Sigmoid colon (tissue), 7 donors: Measurements from ENCODE around the gene PHLDB1. TPM values are rescaled to one million over a fixed set of nuclear protein-coding genes. Genes with fewer than 3 reads are reported as not detected.

Source experiments
- DNase-seq: peaks from one replicate; pipeline ENCODE4 v3.0.0-alpha.2; 2019
- H3K27ac ChIP-seq, 4 donors: fragments of 200-600 bp; sonication (generic); one replicate each; pipeline ENCODE4 v1.5.1; 2016 to 2019; ENCODE audit warnings: mild to moderate bottlenecking in 1 of 4
- H3K27me3 ChIP-seq, 3 donors: fragments of 200-600 bp; sonication (generic); one replicate each; pipeline ENCODE4 v1.5.1; 2019; ENCODE audit warnings: mild to moderate bottlenecking in 1 of 3
- H3K36me3 ChIP-seq, 4 donors: fragments of 200-600 bp; sonication (generic); one replicate each; pipeline ENCODE4 v1.5.1; 2016 to 2019
- H3K4me1 ChIP-seq, 4 donors: fragments of 200-600 bp; sonication (generic); one replicate each; pipeline ENCODE4 v1.5.1; 2017 to 2019
- H3K4me3 ChIP-seq, 4 donors: fragments of 200-600 bp; sonication (generic); one replicate each; pipeline ENCODE4 v1.5.1; 2017 to 2019; ENCODE audit warnings: mild to moderate bottlenecking in 2 of 4, moderate library complexity in 1 of 4
- H3K9me3 ChIP-seq, 4 donors: fragments of 200-600 bp in 3 of 4; sonication (generic) in 3 of 4; one replicate each; pipeline versions ENCODE4 v1.5.1 to v1.6.1; 2013 to 2019
- CTCF ChIP-seq, 4 experiments: fragments of 450-650 bp in 3 of 4; fragments of 200-600 bp in 1 of 4; IDR thresholded peaks; one replicate each; pipeline ENCODE4 v1.5.1; 2016 to 2019; ENCODE audit warnings: antibody characterized with exemption in 4 of 4, mild to moderate bottlenecking in 3 of 4, moderate library complexity in 2 of 4
- EP300 ChIP-seq, 4 donors: sonication (generic); formaldehyde crosslinking; IDR thresholded peaks; one replicate each; pipeline ENCODE4 v1.6.1; 2017; ENCODE audit warnings: antibody characterized with exemption in 4 of 4
- POLR2A ChIP-seq, 2 donors: fragments of 450-650 bp; IDR thresholded peaks; one replicate each; pipeline ENCODE4 v1.6.1; 2016; ENCODE audit warnings: antibody characterized with exemption in 2 of 2, mild to moderate bottlenecking in 2 of 2, moderate library complexity in 2 of 2
- POLR2AphosphoS5 ChIP-seq, 4 donors: sonication (generic); formaldehyde crosslinking; IDR thresholded peaks; one replicate each; pipeline ENCODE4 v1.6.1; 2017; ENCODE audit warnings: antibody characterized with exemption in 4 of 4
- WGBS, 2 donors: extraction: QIAGEN DNeasy Blood & Tissue Kit; methylation state at CpG; one replicate each; pipeline ENCODE4 v1.1.7; 2013; 5-methylcytosine and 5-hydroxymethylcytosine counted together
- intact Hi-C: fragments of 100-400 bp; cut with DNase I; formaldehyde crosslinking; loops from one replicate; pipeline ENCODE4 v1.15.1; 2023
- polyA plus RNA-seq, 3 donors: library from polyadenylated mRNA; stranded (reverse); fragments of 200-250 nt; gene quantifications; one replicate each; pipeline ENCODE4 v1.2.3, GENCODE V29; 2013
- total RNA-seq, 4 donors: library from RNA; depleted of rRNA; stranded (reverse); fragments of >200 nt; gene quantifications; one replicate each; pipeline ENCODE4 v1.1.0, GENCODE V29; 2016
- donor health status: healthy with polysubstance abuse.
- donor health status: Bipolar disorder and iron deficiency.
- donor health status: healthy.

The PHLDB1 gene
- total and polyA plus RNA-seq, 7 donors, result 33.6 to 126 (median 51.8) TPM

- Histone ChIP-seq H3K27me3 (no peaks in the 10 kb centered on the region), H3K36me3 (no peaks in the 10 kb centered on the region), H3K4me3 (no peak overlapping the region), H3K27ac (no peak overlapping the region), H3K9me3 (peaks cover 0 to 2% (median 0%) of the 10 kb centered on the region in 4 donors), H3K4me1 (no peaks in the 10 kb centered on the region)
- intact Hi-C loops, result no loop called here
- TF ChIP-seq POLR2A (IDR thresholded peaks at IDR 0.05) (no peak), CTCF (IDR thresholded peaks at IDR 0.05) (no peak), EP300 (IDR thresholded peaks at IDR 0.05) (no peak), POLR2AphosphoS5 (IDR thresholded peaks at IDR 0.05) (no peak)
- DNase-seq, result no peak
- WGBS, 2 donors, result 85 to 90% methylated on average over 5 of the region's 5 CpGs
These were observed 59.0 kb downstream of the PHLDB1 start for GRCh38 chr11:118666371-118666770.

GRCh38 chr11:118670063-118670462 lies 62.6 kb downstream of the PHLDB1 start:
- H3K27ac ChIP-seq, result no peak overlapping the region
- no peak for TF ChIP-seq POLR2AphosphoS5 (IDR thresholded peaks at IDR 0.05)
- no peak for TF ChIP-seq EP300 (IDR thresholded peaks at IDR 0.05)
- TF ChIP-seq POLR2A (IDR thresholded peaks at IDR 0.05), result no peak
- WGBS, 2 donors, result 17 to 61% methylated on average over 2 of the region's 2 CpGs
- peaks cover 0 to 5% (median under 1%) of the 10 kb centered on the region in 4 donors for H3K9me3 ChIP-seq
- H3K36me3 ChIP-seq, result no peaks in the 10 kb centered on the region
- H3K4me3 ChIP-seq, result no peak overlapping the region
- H3K27me3 ChIP-seq, result no peaks in the 10 kb centered on the region
- intact Hi-C loops, result no loop called here
- H3K4me1 ChIP-seq, result no peaks in the 10 kb centered on the region
- DNase-seq, result no peak

GRCh38 chr11:118671254-118671653 lies 63.8 kb downstream of the PHLDB1 start:
- H3K4me1 ChIP-seq, result no peaks in the 10 kb centered on the region
- no peak overlapping the region for H3K4me3 ChIP-seq
- no peak overlapping the region for H3K27ac ChIP-seq
- DNase-seq, result no peak
- 95 to 98% methylated on average over 2 of the region's 2 CpGs for WGBS, 2 donors
- H3K27me3 ChIP-seq, result no peaks in the 10 kb centered on the region
- H3K9me3 ChIP-seq, result peaks cover 0 to 5% (median under 1%) of the 10 kb centered on the region in 4 donors
- intact Hi-C loops, result no loop called here
- TF ChIP-seq POLR2AphosphoS5 (IDR thresholded peaks at IDR 0.05), result no peak
- no peak for TF ChIP-seq CTCF (IDR thresholded peaks at IDR 0.05)
- no peak for TF ChIP-seq EP300 (IDR thresholded peaks at IDR 0.05)
- TF ChIP-seq POLR2A (IDR thresholded peaks at IDR 0.05), result no peak
- H3K36me3 ChIP-seq, result no peaks in the 10 kb centered on the region

- DNase-seq, result no peak
- Histone ChIP-seq H3K4me1 (no peaks in the 10 kb centered on the region), H3K4me3 (no peak overlapping the region), H3K27me3 (no peaks in the 10 kb centered on the region), H3K9me3 (peaks cover 0 to 5% (median under 1%) of the 10 kb centered on the region in 4 donors), H3K36me3 (no peaks in the 10 kb centered on the region), H3K27ac (no peak overlapping the region)
- TF ChIP-seq CTCF (IDR thresholded peaks at IDR 0.05) (no peak), EP300 (IDR thresholded peaks at IDR 0.05) (no peak), POLR2AphosphoS5 (IDR thresholded peaks at IDR 0.05) (no peak), POLR2A (IDR thresholded peaks at IDR 0.05) (no peak)
- 72 to 87% methylated on average over 1 of the region's 1 CpG for WGBS, 2 donors
- intact Hi-C loops, result no loop called here
These were observed 65.4 kb downstream of the PHLDB1 start for GRCh38 chr11:118672846-118673245.

- H3K27ac ChIP-seq, result no peak overlapping the region
- TF ChIP-seq CTCF (IDR thresholded peaks at IDR 0.05), result no peak
- no peak for TF ChIP-seq POLR2AphosphoS5 (IDR thresholded peaks at IDR 0.05)
- TF ChIP-seq POLR2A (IDR thresholded peaks at IDR 0.05), result no peak
- no peak for TF ChIP-seq EP300 (IDR thresholded peaks at IDR 0.05)
- no peaks in the 10 kb centered on the region for H3K27me3 ChIP-seq
- no peak overlapping the region for H3K4me3 ChIP-seq
- WGBS, 2 donors, result 55 to 76% methylated on average over 6 of the region's 6 CpGs
- intact Hi-C loops, result no loop called here
- no peaks in the 10 kb centered on the region for H3K36me3 ChIP-seq
- no peaks in the 10 kb centered on the region for H3K4me1 ChIP-seq
- no peak for DNase-seq
- H3K9me3 ChIP-seq, result peaks cover 0 to 5% (median under 1%) of the 10 kb centered on the region in 4 donors
These were observed 66.1 kb downstream of the PHLDB1 start for GRCh38 chr11:118673361-118674081.
